ENCODE data around the gene CAMP. TPM values are rescaled to one million over a fixed set of nuclear protein-coding genes. Genes with fewer than 3 reads are reported as not detected.

The CAMP gene
- 1 to 10 TPM in 1 of 4 donors, under 1 TPM in 1, not detected in 2; 0.35 to 2.0 TPM for polyA plus RNA-seq
- long read RNA-seq, donor 1 = 0 reads
- long read RNA-seq, donor 2 = 0 reads
- long read RNA-seq, donor 3, partial matches to known transcripts = 0 of 2 reads
- long read RNA-seq, donor 3, other reads (novel, unspliced or antisense) = 0 of 2 reads
- long read RNA-seq, donor 4 = 0 reads
- long read RNA-seq, donor 5 = 0 reads
- long read RNA-seq, donor 6 = 0 reads
- long read RNA-seq, donor 7 = 0 reads
- long read RNA-seq, donor 8 = 0 reads
- long read RNA-seq, donor 9 = 0 reads
- long read RNA-seq, donor 10, partial matches to known transcripts = 0 of 2 reads
- long read RNA-seq, donor 10, other reads (novel, unspliced or antisense) = 0 of 2 reads

GRCh38 chr3:48222616-48223513 is at the start of gene CAMP:
Gene CAMP (plus strand): TSS chr3:48223495. CDS start chr3:48223512, 17 bp downstream.
- FAIRE-seq (no peak), DNase-seq (no peak)
- Histone ChIP-seq H3K9me3 (ENCODE audit: control insufficient read depth in 2 of 2, insufficient read depth in 1 of 2, low read depth in 1 of 2, low read length in 1 of 2) (no peaks in the 10 kb centered on the region), H3K4me3 (ENCODE audit: low read depth in 1 of 3, low read length in 3 of 3) (no peak within 1 kb of the TSS), H3K27ac (ENCODE audit: low read depth in 1 of 3, low read length in 2 of 3) (no peak within 1 kb of the TSS), H3K27me3 (ENCODE audit: control insufficient read depth in 3 of 3, insufficient read depth in 3 of 3, low read length in 3 of 3) (no peaks in the 10 kb centered on the region), H3K4me1 (ENCODE audit: control insufficient read depth in 3 of 3, insufficient read depth in 2 of 3, low read depth in 1 of 3, low read length in 2 of 3) (no peaks in the 10 kb centered on the region), H3K36me3 (ENCODE audit: control insufficient read depth in 3 of 3, insufficient read depth in 2 of 3, low read depth in 1 of 3, low read length in 3 of 3) (no peaks in the 10 kb centered on the region)
- 72 to 77% (median 73%) methylated on average over 11 of the region's 11 CpGs for WGBS, 3 donors

GRCh38 chr3:48178072-48178471 is 45.2 kb upstream of the CAMP start:
- peaks cover 3 to 32% (median 3%) of the 10 kb centered on the region in 3 donors for H3K36me3 ChIP-seq (ENCODE audit: control insufficient read depth in 3 of 3, insufficient read depth in 2 of 3, low read depth in 1 of 3, low read length in 3 of 3)
- H3K4me3 ChIP-seq (ENCODE audit: low read depth in 1 of 3, low read length in 3 of 3) = no peak overlapping the region
- H3K9me3 ChIP-seq (ENCODE audit: control insufficient read depth in 2 of 2, insufficient read depth in 1 of 2, low read depth in 1 of 2, low read length in 1 of 2) = no peaks in the 10 kb centered on the region
- no peak overlapping the region for H3K27ac ChIP-seq (ENCODE audit: low read depth in 1 of 3, low read length in 2 of 3)
- DNase-seq (no peak), FAIRE-seq (no peak)
- H3K27me3 ChIP-seq (ENCODE audit: control insufficient read depth in 3 of 3, insufficient read depth in 3 of 3, low read length in 3 of 3) = no peaks in the 10 kb centered on the region
- WGBS, 3 donors = 90 to 98% (median 97%) methylated on average over 2 of the region's 2 CpGs
- no peaks in the 10 kb centered on the region for H3K4me1 ChIP-seq (ENCODE audit: control insufficient read depth in 3 of 3, insufficient read depth in 2 of 3, low read depth in 1 of 3, low read length in 2 of 3)

GRCh38 chr3:48180021-48180420 is 43.3 kb upstream of the CAMP start:
- DNase-seq (no peak), FAIRE-seq (no peak)
- peaks cover 0 to 29% (median 3%) of the 10 kb centered on the region in 3 donors for H3K36me3 ChIP-seq (ENCODE audit: control insufficient read depth in 3 of 3, insufficient read depth in 2 of 3, low read depth in 1 of 3, low read length in 3 of 3)
- H3K4me1 ChIP-seq (ENCODE audit: control insufficient read depth in 3 of 3, insufficient read depth in 2 of 3, low read depth in 1 of 3, low read length in 2 of 3) = no peaks in the 10 kb centered on the region
- H3K27me3 ChIP-seq (ENCODE audit: control insufficient read depth in 3 of 3, insufficient read depth in 3 of 3, low read length in 3 of 3) = no peaks in the 10 kb centered on the region
- no peak overlapping the region for H3K4me3 ChIP-seq (ENCODE audit: low read depth in 1 of 3, low read length in 3 of 3)
- WGBS, 3 donors = 96 to 97% (median 96%) methylated on average over 5 of the region's 5 CpGs
- no peaks in the 10 kb centered on the region for H3K9me3 ChIP-seq (ENCODE audit: control insufficient read depth in 2 of 2, insufficient read depth in 1 of 2, low read depth in 1 of 2, low read length in 1 of 2)
- H3K27ac ChIP-seq (ENCODE audit: low read depth in 1 of 3, low read length in 2 of 3) = no peak overlapping the region

GRCh38 chr3:48180531-48181253 is 42.6 kb upstream of the CAMP start:
- no peak overlapping the region for H3K4me3 ChIP-seq (ENCODE audit: low read depth in 1 of 3, low read length in 3 of 3)
- FAIRE-seq (no peak), DNase-seq (peak in 1 of 2 donors; percentile 48)
- no peaks in the 10 kb centered on the region for H3K9me3 ChIP-seq (ENCODE audit: control insufficient read depth in 2 of 2, insufficient read depth in 1 of 2, low read depth in 1 of 2, low read length in 1 of 2)
- H3K36me3 ChIP-seq (ENCODE audit: control insufficient read depth in 3 of 3, insufficient read depth in 2 of 3, low read depth in 1 of 3, low read length in 3 of 3) = peaks cover 0 to 31% (median 3%) of the 10 kb centered on the region in 3 donors
- H3K4me1 ChIP-seq (ENCODE audit: control insufficient read depth in 3 of 3, insufficient read depth in 2 of 3, low read depth in 1 of 3, low read length in 2 of 3) = peaks cover 0 to 4% (median 4%) of the 10 kb centered on the region in 3 donors
- WGBS, 3 donors = 69 to 75% (median 71%) methylated on average over 5 of the region's 5 CpGs
- H3K27me3 ChIP-seq (ENCODE audit: control insufficient read depth in 3 of 3, insufficient read depth in 3 of 3, low read length in 3 of 3) = no peaks in the 10 kb centered on the region
- H3K27ac ChIP-seq (ENCODE audit: low read depth in 1 of 3, low read length in 2 of 3) = peak overlapping the region in 1 of 3 donors; percentile 7

GRCh38 chr3:48184299-48184698 is 39.0 kb upstream of the CAMP start:
- Histone ChIP-seq H3K36me3 (ENCODE audit: control insufficient read depth in 3 of 3, insufficient read depth in 2 of 3, low read depth in 1 of 3, low read length in 3 of 3) (peaks cover 0 to 21% (median 3%) of the 10 kb centered on the region in 3 donors), H3K9me3 (ENCODE audit: control insufficient read depth in 2 of 2, insufficient read depth in 1 of 2, low read depth in 1 of 2, low read length in 1 of 2) (no peaks in the 10 kb centered on the region), H3K27me3 (ENCODE audit: control insufficient read depth in 3 of 3, insufficient read depth in 3 of 3, low read length in 3 of 3) (no peaks in the 10 kb centered on the region), H3K4me3 (ENCODE audit: low read depth in 1 of 3, low read length in 3 of 3) (no peak overlapping the region), H3K4me1 (ENCODE audit: control insufficient read depth in 3 of 3, insufficient read depth in 2 of 3, low read depth in 1 of 3, low read length in 2 of 3) (peaks cover 2 to 15% (median 6%) of the 10 kb centered on the region in 3 donors), H3K27ac (ENCODE audit: low read depth in 1 of 3, low read length in 2 of 3) (no peak overlapping the region)
- FAIRE-seq = no peak
- no peak for DNase-seq
- WGBS, 3 donors = 91 to 95% (median 94%) methylated on average over 2 of the region's 2 CpGs

- DNase-seq (no peak), FAIRE-seq (no peak)
- Histone ChIP-seq H3K4me1 (ENCODE audit: control insufficient read depth in 3 of 3, insufficient read depth in 2 of 3, low read depth in 1 of 3, low read length in 2 of 3) (peaks cover 2 to 15% (median 6%) of the 10 kb centered on the region in 3 donors), H3K27me3 (ENCODE audit: control insufficient read depth in 3 of 3, insufficient read depth in 3 of 3, low read length in 3 of 3) (no peaks in the 10 kb centered on the region), H3K4me3 (ENCODE audit: low read depth in 1 of 3, low read length in 3 of 3) (no peak overlapping the region), H3K27ac (ENCODE audit: low read depth in 1 of 3, low read length in 2 of 3) (no peak overlapping the region), H3K9me3 (ENCODE audit: control insufficient read depth in 2 of 2, insufficient read depth in 1 of 2, low read depth in 1 of 2, low read length in 1 of 2) (no peaks in the 10 kb centered on the region), H3K36me3 (ENCODE audit: control insufficient read depth in 3 of 3, insufficient read depth in 2 of 3, low read depth in 1 of 3, low read length in 3 of 3) (peaks cover 0 to 19% (median 0%) of the 10 kb centered on the region in 3 donors)
- 74 to 90% (median 88%) methylated on average over 4 of the region's 4 CpGs for WGBS, 3 donors
These were observed 38.2 kb upstream of the CAMP start for GRCh38 chr3:48185129-48185528.

- H3K27ac ChIP-seq (ENCODE audit: low read depth in 1 of 3, low read length in 2 of 3) = no peak overlapping the region
- H3K36me3 ChIP-seq (ENCODE audit: control insufficient read depth in 3 of 3, insufficient read depth in 2 of 3, low read depth in 1 of 3, low read length in 3 of 3) = peaks cover 0 to 16% (median 0%) of the 10 kb centered on the region in 3 donors
- FAIRE-seq (no peak), DNase-seq (peak in 1 of 2 donors; percentile 45)
- H3K27me3 ChIP-seq (ENCODE audit: control insufficient read depth in 3 of 3, insufficient read depth in 3 of 3, low read length in 3 of 3) = no peaks in the 10 kb centered on the region
- peaks cover 2 to 18% (median 7%) of the 10 kb centered on the region in 3 donors for H3K4me1 ChIP-seq (ENCODE audit: control insufficient read depth in 3 of 3, insufficient read depth in 2 of 3, low read depth in 1 of 3, low read length in 2 of 3)
- H3K9me3 ChIP-seq (ENCODE audit: control insufficient read depth in 2 of 2, insufficient read depth in 1 of 2, low read depth in 1 of 2, low read length in 1 of 2) = no peaks in the 10 kb centered on the region
- 12 to 27% (median 17%) methylated on average over 7 of the region's 7 CpGs for WGBS, 3 donors
- H3K4me3 ChIP-seq (ENCODE audit: low read depth in 1 of 3, low read length in 3 of 3) = peak overlapping the region in 2 of 3 donors; percentile 66 to 69
These were observed 36.5 kb upstream of the CAMP start for GRCh38 chr3:48186631-48187300.
